NCI-H146 treated with DMSO at 0.1 percent for 48 hours (cell line): ENCODE data around the gene SETBP1.
A peak's percentile ranks its signal among the peaks of the same experiment; 100 is the strongest.

Experiments used
- DNase-seq: peaks from one replicate; lab custom pipeline; 2025; ENCODE audit not compliant: unreplicated experiment; lab: John Stamatoyannopoulos, UW

The SETBP1 gene

GRCh38 chr18:44895176-44895798, 214.6 kb downstream of the SETBP1 start:
- DNase-seq = peak; percentile 81

- peak; percentile 97 for DNase-seq
These were observed 216.2 kb downstream of the SETBP1 start for GRCh38 chr18:44896846-44897245.

GRCh38 chr18:44897411-44897810, 216.7 kb downstream of the SETBP1 start:
- peak; percentile 90 for DNase-seq

- DNase-seq = peak; percentile 76
These were observed 217.1 kb downstream of the SETBP1 start for GRCh38 chr18:44897816-44898215.

- no peak for DNase-seq
These were observed 217.8 kb downstream of the SETBP1 start for GRCh38 chr18:44898498-44898897.

- no peak for DNase-seq
These were observed 219.1 kb downstream of the SETBP1 start for GRCh38 chr18:44899832-44900231.

- DNase-seq = no peak
These were observed 219.9 kb downstream of the SETBP1 start for GRCh38 chr18:44900627-44901026.

- no peak for DNase-seq
These were observed 220.6 kb downstream of the SETBP1 start for GRCh38 chr18:44901283-44901682.

GRCh38 chr18:44903327-44903726, 222.6 kb downstream of the SETBP1 start:
- DNase-seq = no peak

GRCh38 chr18:44904768-44905167, 224.1 kb downstream of the SETBP1 start:
- no peak for DNase-seq

- DNase-seq = no peak
These were observed 228.6 kb downstream of the SETBP1 start for GRCh38 chr18:44909191-44909719.

GRCh38 chr18:44911260-44911659, 230.6 kb downstream of the SETBP1 start:
- no peak for DNase-seq

GRCh38 chr18:44911773-44912172, 231.1 kb downstream of the SETBP1 start:
- DNase-seq = no peak

- no peak for DNase-seq
These were observed 232.2 kb downstream of the SETBP1 start for GRCh38 chr18:44912740-44913478.

- no peak for DNase-seq
These were observed 233.3 kb downstream of the SETBP1 start for GRCh38 chr18:44914028-44914427.

GRCh38 chr18:44915213-44915612, 234.5 kb downstream of the SETBP1 start:
- no peak for DNase-seq

- DNase-seq = no peak
These were observed 235.0 kb downstream of the SETBP1 start for GRCh38 chr18:44915661-44916060.

- DNase-seq = no peak
These were observed 235.9 kb downstream of the SETBP1 start for GRCh38 chr18:44916429-44917207.

GRCh38 chr18:44917216-44918141, 236.8 kb downstream of the SETBP1 start:
- DNase-seq = no peak

- no peak for DNase-seq
These were observed 237.4 kb downstream of the SETBP1 start for GRCh38 chr18:44918142-44918476.

- no peak for DNase-seq
These were observed 239.8 kb downstream of the SETBP1 start for GRCh38 chr18:44920441-44920840.
